Amniotic stem cell (primary cell): Measurements from ENCODE around the gene ADAMTS2.

ENCODE experiments used
- DNase-seq: peaks from one replicate; lab custom pipeline; 2025; lab: John Stamatoyannopoulos, UW

ADAMTS2 gene

DNA sequence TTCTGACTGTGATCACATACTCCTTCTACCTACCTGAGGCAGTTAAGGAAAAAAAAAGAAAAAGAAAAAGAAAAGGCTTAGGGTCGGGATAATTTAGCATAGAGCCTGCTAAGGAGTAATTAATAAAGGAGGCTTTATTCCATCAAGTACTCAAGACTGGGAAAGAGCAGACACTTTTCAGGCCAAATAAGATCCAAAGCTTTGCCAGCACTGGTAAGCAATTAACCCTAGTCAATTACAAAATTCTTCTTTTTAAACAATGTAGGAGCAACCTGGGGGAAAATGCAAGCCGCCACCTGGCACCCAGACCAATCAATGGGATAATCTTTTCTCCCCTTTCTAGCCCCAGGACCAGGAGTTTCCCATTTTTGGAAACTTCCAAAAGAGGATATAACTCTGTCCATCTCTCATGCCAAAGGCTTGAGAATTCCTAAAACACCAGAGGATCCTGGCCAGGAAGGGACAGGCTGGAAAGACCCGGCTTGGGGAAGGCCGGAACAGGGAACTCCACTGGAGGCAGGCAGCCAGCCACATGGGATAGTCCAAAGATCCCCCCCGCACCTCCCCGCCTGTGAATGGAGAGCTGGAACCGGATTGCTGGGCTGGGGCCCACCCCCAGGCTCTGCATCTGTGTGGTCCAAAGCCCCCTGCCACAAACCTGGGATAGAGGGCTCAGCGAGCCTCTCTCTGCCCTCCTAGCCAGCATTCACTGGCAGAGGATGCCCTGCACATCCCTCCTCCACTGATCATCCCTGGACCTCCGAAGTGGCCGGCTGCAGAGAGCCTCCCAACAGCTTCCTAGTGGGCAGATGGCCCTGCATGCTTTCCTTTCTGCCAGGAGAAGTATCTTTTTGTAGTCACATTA is 167.3 kb downstream of the ADAMTS2 start:
- no peak for DNase-seq

- DNase-seq, result no peak
Observed at GRCh38 chr5:179176571-179177230, 168.6 kb downstream of the ADAMTS2 start.

- DNase-seq, result no peak
Observed at GRCh38 chr5:179176166-179176565, 169.1 kb downstream of the ADAMTS2 start.

DNA sequence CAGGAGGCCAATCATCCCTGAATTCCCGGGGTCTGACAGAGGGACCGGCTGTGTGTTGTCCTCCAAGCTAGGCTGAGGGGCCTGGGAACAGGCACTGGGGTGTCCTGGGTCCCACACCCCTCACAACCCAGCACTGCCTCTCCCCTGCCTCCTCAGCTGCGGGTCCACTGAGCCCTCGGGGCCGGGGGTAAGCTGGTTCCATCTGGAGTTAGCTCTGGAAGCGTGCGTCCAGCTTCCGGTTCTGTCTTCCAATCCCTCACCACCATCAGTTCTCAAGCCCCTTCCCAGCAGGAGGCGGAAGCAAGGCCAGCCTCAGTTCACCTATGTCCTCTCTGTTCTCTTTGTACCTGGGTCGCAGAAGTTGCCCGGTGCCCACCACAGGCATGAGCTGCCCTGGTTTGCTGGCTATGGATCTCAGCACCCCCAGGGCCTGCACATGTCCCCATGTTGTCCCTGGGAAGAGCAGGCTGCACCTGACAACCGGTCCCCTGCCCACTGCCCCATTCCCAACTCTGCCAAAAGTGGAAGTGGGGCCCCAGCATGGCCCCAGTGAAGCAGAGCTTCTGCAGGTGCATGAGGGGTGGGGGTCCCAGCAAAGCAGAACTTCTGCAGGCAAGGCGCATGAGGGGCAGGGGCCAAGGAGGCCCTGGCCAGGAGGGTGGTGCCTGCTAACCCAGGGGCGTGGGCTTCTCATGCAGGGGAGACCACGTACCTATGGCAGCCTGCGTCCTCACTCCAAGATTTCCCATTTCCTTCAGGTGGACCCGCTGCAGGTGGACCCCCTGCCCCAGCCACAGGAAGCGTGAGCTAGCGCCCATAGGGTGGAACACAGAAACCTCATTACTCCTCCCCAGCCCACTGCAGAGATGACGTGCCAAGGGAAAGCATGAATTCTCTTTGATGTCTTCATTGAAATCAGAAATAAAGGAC is 173.2 kb downstream of the ADAMTS2 start:
- DNase-seq, result no peak

- no peak for DNase-seq
Observed at GRCh38 chr5:179171251-179171815, 173.9 kb downstream of the ADAMTS2 start.

DNA sequence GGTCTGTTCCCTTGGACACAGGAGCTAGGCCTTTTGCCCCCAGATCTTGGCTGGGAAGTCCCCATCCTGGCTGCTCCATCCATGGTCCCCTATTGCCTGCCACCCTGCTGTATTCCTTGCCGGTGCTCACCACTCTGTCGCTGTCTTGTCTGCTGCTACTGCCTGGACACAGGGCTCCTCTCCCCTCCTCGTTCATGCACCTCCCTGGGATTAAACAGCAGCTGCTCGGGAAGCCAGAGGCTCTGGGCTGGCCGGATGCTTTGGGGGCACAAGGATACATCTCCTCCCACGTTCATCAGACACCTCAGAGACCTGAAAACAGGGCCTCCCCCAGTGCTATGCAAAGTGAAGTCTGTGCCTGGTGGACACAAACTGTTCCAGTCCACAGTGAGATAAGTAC is 174.7 kb downstream of the ADAMTS2 start:
- DNase-seq, result no peak

DNA sequence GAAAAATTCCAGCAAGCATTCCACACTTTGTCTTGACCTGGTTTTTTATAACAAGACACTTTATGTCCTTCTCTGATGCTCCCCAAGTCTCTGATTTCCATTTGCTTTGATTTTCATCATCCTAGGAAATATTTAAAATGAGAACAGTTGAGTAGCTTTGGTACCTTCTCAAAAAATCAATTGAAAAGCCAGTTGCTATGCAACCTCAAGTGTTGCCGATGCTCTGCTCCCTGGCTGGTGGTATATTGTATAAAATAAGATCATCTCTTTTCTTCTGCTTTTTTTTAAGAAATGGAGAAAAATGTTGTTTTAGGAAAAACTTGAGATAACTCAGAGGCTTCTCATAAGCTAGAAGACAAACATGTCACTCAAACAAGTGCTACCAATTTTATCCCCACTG is 175.4 kb downstream of the ADAMTS2 start:
- DNase-seq, result no peak

GRCh38 chr5:179168664-179169063 is 176.6 kb downstream of the ADAMTS2 start:
- DNase-seq, result no peak

GRCh38 chr5:179167871-179168451 is 177.3 kb downstream of the ADAMTS2 start:
- no peak for DNase-seq

GRCh38 chr5:179166886-179167841 is 178.1 kb downstream of the ADAMTS2 start:
- DNase-seq, result no peak

- DNase-seq, result no peak
Observed at GRCh38 chr5:179166171-179166885, 178.9 kb downstream of the ADAMTS2 start.

DNA sequence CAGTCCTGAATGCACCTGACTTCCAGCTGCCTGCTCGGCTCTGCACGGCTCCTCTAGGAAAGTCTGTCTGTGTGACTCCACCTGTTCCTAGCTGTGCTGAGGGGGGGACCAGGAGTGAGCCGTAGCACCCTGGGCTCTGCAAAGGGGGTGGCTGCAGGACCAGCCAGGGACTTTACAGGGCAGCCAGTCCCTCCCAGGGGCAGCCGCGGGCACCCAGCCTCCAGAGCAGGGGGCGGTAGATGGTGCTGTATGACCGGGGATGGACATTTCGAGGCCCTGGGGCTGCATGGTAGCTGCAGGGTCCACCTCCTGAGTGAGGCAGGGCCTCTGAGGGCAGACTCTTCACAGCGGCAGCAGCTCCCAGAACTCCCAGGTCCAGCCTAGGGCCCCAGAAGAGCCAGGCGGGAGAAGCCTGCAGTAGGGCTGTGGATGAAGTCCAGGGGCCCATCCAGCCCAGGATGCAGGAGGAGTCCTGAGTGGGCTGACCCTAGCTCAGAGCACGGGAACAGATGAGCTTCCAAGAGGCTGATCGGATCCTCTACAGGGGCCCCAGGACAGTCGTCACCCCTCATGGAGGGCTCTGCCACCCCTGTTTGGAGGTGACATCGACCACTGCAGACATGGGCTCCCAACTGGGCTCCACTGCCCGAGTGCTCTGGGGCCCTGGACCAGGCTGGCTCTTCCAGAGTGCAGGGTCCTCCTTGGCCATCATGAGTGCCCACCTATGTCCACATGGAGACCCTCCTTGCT is 179.7 kb downstream of the ADAMTS2 start:
- DNase-seq, result no peak

GRCh38 chr5:179164331-179165311 is 180.6 kb downstream of the ADAMTS2 start:
- no peak for DNase-seq

DNA sequence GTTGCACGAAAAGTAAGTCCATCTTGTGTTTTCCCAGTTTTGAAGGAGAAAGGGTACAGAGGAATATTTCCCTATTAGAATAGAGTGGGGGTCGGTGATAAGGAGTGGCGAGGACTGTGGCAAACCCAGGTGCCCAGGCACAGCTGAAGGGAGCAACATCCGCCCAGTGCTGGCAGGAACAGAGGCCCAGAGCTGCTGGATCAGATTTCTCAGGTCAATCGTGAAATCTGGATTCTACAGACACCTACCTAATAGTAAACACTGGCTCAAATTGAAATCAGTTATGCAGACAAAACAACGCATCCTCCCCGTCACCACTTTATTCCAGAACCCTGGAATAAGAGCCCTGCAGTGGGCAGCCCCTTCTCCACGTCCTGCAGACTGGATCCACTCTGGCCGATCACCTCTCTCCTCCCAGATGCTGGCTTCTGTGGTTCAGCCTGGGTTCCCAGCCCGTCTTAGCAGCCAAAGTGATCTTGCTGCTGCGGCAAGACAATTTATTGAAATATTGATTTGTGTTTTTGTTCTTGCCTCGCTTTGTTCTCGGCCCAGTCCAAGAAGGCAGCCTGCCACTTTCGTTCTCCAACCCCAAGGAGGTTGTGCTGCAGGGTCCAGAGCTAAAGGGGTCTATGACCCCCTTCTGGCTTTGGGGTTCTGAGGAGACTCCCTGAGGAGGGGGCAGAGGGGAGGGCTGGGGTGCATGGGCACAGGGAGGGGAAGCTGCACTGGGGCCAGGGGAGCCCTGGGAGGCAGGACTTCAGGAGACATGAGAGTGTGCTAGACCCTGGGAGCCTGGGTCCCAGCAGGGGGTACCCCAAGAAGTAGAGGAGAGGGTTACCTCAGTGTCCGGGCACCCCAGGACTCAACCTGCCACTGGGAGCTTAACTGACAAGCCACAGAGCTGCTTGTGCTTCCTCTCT is 181.8 kb downstream of the ADAMTS2 start:
- DNase-seq, result no peak

GRCh38 chr5:179162351-179163235 is 182.7 kb downstream of the ADAMTS2 start:
- DNase-seq, result no peak

- DNase-seq, result no peak
Observed at GRCh38 chr5:179161901-179162300, 183.4 kb downstream of the ADAMTS2 start.
